Measurements from ENCODE around the gene SKIC8. TPM values are rescaled to one million over a fixed set of nuclear protein-coding genes. Genes with fewer than 3 reads are reported as not detected.
A peak's percentile ranks its signal among the peaks of the same experiment; 100 is the strongest.

The SKIC8 gene
- total RNA-seq, 2 experiments from 2014 or later: 59.8 to 66.8 TPM

DNA sequence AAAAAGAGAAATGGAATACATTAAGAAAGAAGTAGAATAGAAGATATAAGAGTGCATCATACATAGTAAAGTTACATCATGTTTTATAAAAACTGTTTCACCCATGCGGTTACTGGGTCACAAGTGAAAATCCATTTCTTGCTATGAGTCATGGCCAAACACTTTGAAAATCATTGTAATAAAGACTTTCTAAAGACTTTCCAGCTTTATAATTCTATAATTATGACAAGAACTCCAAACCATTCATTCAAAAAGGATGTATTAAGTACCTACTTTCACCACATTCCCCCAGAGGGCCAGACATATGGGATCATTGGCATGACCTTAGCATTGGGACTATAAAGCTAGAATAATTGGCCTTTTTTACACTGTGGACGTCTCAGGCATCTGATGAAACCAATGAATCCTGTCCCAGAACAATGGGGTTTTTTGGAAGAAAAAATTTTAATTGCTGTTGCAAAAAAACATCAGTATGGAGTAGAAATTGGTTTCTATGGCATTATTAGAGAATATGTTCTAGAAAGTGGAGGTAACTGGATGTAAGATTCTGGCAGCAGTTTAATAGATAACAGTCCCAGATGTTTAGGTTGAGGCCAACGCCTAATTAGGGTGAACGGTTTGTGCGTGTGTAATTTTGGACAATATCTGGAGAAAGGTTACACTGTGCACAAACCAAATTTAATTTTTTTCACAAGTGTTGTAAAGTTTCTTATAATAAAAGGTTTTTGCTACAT lies 3.3 kb upstream of the SKIC8 start:
- intact Hi-C loops (cut with micrococcal nuclease; ENCODE audit: unreplicated experiment): no loop called here
- DNase-seq (ENCODE audit: low spot score): no peak
- Histone ChIP-seq H3K9me3 (ENCODE audit: low read length) (no peaks in the 10 kb centered on the region), H3K27ac (ENCODE audit: low read depth, low read length, poor library complexity, severe bottlenecking) (no peak overlapping the region), H3K4me1 (ENCODE audit: insufficient read depth, low read length, poor library complexity, severe bottlenecking) (peaks cover 19% of the 10 kb centered on the region), H2AFZ (ENCODE audit: low read length) (no peak overlapping the region), H3K4me3 (ENCODE audit: low read depth, low read length, poor library complexity, severe bottlenecking) (no peak overlapping the region), H3K9me2 (ENCODE audit: insufficient read depth, low read length) (no peaks in the 10 kb centered on the region), H4K20me1 (ENCODE audit: insufficient read depth, low read length) (no peaks in the 10 kb centered on the region), H3K4me2 (ENCODE audit: low read length) (no peak overlapping the region), H3K36me3 (ENCODE audit: insufficient read depth, low read length) (no peaks in the 10 kb centered on the region), H3K79me2 (ENCODE audit: insufficient read depth, low read depth, low read length) (peaks cover 15% of the 10 kb centered on the region)
- ChIA-PET POLR2A (interaction anchor here (0.5 to 0.9 kb wide), 2 partner anchors 135 to 164 kb away, joined by 3 read pairs; partner anchors contain the start of gene IREB2), CTCF (ENCODE audit: unreplicated experiment) (no interaction called here)
- no peak for TF ChIP-seq EZH2phosphoT487 (IDR thresholded peaks at IDR 0.05; ENCODE audit: borderline replicate concordance, low read depth, low read length)
- TF ChIP-seq, protein P1, sequence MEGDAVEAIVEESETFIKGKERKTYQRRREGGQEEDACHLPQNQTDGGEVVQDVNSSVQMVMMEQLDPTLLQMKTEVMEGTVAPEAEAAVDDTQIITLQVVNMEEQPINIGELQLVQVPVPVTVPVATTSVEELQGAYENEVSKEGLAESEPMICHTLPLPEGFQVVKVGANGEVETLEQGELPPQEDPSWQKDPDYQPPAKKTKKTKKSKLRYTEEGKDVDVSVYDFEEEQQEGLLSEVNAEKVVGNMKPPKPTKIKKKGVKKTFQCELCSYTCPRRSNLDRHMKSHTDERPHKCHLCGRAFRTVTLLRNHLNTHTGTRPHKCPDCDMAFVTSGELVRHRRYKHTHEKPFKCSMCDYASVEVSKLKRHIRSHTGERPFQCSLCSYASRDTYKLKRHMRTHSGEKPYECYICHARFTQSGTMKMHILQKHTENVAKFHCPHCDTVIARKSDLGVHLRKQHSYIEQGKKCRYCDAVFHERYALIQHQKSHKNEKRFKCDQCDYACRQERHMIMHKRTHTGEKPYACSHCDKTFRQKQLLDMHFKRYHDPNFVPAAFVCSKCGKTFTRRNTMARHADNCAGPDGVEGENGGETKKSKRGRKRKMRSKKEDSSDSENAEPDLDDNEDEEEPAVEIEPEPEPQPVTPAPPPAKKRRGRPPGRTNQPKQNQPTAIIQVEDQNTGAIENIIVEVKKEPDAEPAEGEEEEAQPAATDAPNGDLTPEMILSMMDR (conservative IDR thresholded peaks at IDR 0.05; ENCODE audit: low read length): no peak
- BruUV-seq (replicated peaks): no TSS peak

- Histone ChIP-seq H4K20me1 (ENCODE audit: insufficient read depth, low read length) (no peaks in the 10 kb centered on the region), H3K4me2 (ENCODE audit: low read length) (no peak overlapping the region), H3K9me2 (ENCODE audit: insufficient read depth, low read length) (no peaks in the 10 kb centered on the region), H3K4me1 (ENCODE audit: insufficient read depth, low read length, poor library complexity, severe bottlenecking) (peaks cover 21% of the 10 kb centered on the region), H3K4me3 (ENCODE audit: low read depth, low read length, poor library complexity, severe bottlenecking) (no peak overlapping the region), H3K9me3 (ENCODE audit: low read length) (no peaks in the 10 kb centered on the region), H2AFZ (ENCODE audit: low read length) (peak overlapping the region; percentile 45; the same call in 1 of the 2 replicates), H3K27ac (ENCODE audit: low read depth, low read length, poor library complexity, severe bottlenecking) (no peak overlapping the region), H3K36me3 (ENCODE audit: insufficient read depth, low read length) (no peaks in the 10 kb centered on the region), H3K79me2 (ENCODE audit: insufficient read depth, low read depth, low read length) (peaks cover 24% of the 10 kb centered on the region)
- intact Hi-C loops (cut with micrococcal nuclease; ENCODE audit: unreplicated experiment): no loop called here
- CTCF ChIA-PET (ENCODE audit: unreplicated experiment): no interaction called here
- DNase-seq (ENCODE audit: low spot score): no peak
- no TSS peak for BruUV-seq (replicated peaks)
- POLR2A ChIA-PET: interaction anchor here (0.7 to 0.9 kb wide), 2 partner anchors 126 to 136 kb away, joined by 3 to 4 read pairs; partner anchors contain the start of gene IREB2
- TF ChIP-seq, protein P1 (conservative IDR thresholded peaks at IDR 0.05; ENCODE audit: low read length): no peak
- TF ChIP-seq EZH2phosphoT487 (IDR thresholded peaks at IDR 0.05; ENCODE audit: borderline replicate concordance, low read depth, low read length): no peak
Observed at GRCh38 chr15:78301828-78302227, 2.4 kb upstream of the SKIC8 start.

DNA sequence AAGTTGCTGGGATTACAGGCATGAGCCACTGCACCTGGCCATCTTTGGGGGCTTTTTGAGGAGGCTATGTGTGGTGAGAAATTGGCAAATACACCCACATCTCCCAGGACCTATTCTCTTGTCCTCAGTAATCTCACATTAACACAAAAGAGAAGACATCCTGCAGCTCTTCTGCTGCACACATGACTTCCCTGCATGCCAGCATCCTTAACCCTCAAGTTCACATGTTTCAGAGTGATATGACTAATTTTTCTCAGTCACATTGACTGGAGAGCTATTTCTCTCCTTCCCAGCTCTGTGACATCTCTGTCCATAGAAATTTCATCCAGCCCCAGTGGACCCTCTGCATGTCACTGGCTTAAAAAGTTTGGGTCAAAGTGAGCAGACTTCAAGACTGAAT lies 1.9 kb upstream of the SKIC8 start:
- BruUV-seq (replicated peaks): no TSS peak
- DNase-seq (ENCODE audit: low spot score): no peak
- peak overlapping the region; percentile 45; the same call in 1 of the 2 replicates for H2AFZ ChIP-seq (ENCODE audit: low read length)
- H3K4me1 ChIP-seq (ENCODE audit: insufficient read depth, low read length, poor library complexity, severe bottlenecking): peaks cover 21% of the 10 kb centered on the region
- no peak overlapping the region for H3K27ac ChIP-seq (ENCODE audit: low read depth, low read length, poor library complexity, severe bottlenecking)
- no peaks in the 10 kb centered on the region for H3K9me2 ChIP-seq (ENCODE audit: insufficient read depth, low read length)
- no peak overlapping the region for H3K4me2 ChIP-seq (ENCODE audit: low read length)
- H3K4me3 ChIP-seq (ENCODE audit: low read depth, low read length, poor library complexity, severe bottlenecking): no peak overlapping the region
- no peaks in the 10 kb centered on the region for H4K20me1 ChIP-seq (ENCODE audit: insufficient read depth, low read length)
- POLR2A ChIA-PET: interaction anchor here (0.7 kb wide), 1 partner anchor 126 kb away, joined by 4 read pairs; no protein-coding TSS in a partner anchor
- TF ChIP-seq, protein P1 (conservative IDR thresholded peaks at IDR 0.05; ENCODE audit: low read length): no peak
- no peak for TF ChIP-seq EZH2phosphoT487 (IDR thresholded peaks at IDR 0.05; ENCODE audit: borderline replicate concordance, low read depth, low read length)
- H3K79me2 ChIP-seq (ENCODE audit: insufficient read depth, low read depth, low read length): peaks cover 24% of the 10 kb centered on the region
- no peaks in the 10 kb centered on the region for H3K9me3 ChIP-seq (ENCODE audit: low read length)
- intact Hi-C loops (cut with micrococcal nuclease; ENCODE audit: unreplicated experiment): no loop called here
- CTCF ChIA-PET (ENCODE audit: unreplicated experiment): no interaction called here
- no peaks in the 10 kb centered on the region for H3K36me3 ChIP-seq (ENCODE audit: insufficient read depth, low read length)

All from OCI-LY7 (cell line).